H7 (cell line): ENCODE data around the gene DBT. TPM values are rescaled to one million over a fixed set of nuclear protein-coding genes. Genes with fewer than 3 reads are reported as not detected.
"Not testable (repeated sequence)": the region's sequence is repeated elsewhere in the genome, so short reads cannot be mapped to it uniquely, and the experiment has no call there.

Experiments used
- DNase-seq: peaks from one replicate; pipeline ENCODE4 v3.0.0; 2012
- H3K27me3 ChIP-seq: 2 replicates; pipeline ENCODE4 v1.6.0; 2011; ENCODE audit warnings: mild to moderate bottlenecking, low read length; ENCODE audit not compliant: control insufficient read depth, insufficient read depth
- H3K36me3 ChIP-seq: replicated peaks from 2 replicates; pipeline ENCODE4 v1.5.1; 2011; ENCODE audit warnings: low read length; ENCODE audit not compliant: control insufficient read depth, insufficient read depth
- H3K4me3 ChIP-seq: 2 replicates; pipeline ENCODE4 v1.5.1; 2011; ENCODE audit warnings: low read depth, mild to moderate bottlenecking, control low read depth, low read length, moderate library complexity; ENCODE audit not compliant: insufficient read depth
- total RNA-seq: library from RNA; depleted of rRNA; stranded (reverse); fragments of >200 nt; shearing (Covaris generic); gene quantifications from 2 replicates; pipeline ENCODE4 v1.2.3, GENCODE V29; 2014; rRNA removed

DBT gene
- total RNA-seq, result 10.6 and 13.0 TPM in 2 replicates

DNA sequence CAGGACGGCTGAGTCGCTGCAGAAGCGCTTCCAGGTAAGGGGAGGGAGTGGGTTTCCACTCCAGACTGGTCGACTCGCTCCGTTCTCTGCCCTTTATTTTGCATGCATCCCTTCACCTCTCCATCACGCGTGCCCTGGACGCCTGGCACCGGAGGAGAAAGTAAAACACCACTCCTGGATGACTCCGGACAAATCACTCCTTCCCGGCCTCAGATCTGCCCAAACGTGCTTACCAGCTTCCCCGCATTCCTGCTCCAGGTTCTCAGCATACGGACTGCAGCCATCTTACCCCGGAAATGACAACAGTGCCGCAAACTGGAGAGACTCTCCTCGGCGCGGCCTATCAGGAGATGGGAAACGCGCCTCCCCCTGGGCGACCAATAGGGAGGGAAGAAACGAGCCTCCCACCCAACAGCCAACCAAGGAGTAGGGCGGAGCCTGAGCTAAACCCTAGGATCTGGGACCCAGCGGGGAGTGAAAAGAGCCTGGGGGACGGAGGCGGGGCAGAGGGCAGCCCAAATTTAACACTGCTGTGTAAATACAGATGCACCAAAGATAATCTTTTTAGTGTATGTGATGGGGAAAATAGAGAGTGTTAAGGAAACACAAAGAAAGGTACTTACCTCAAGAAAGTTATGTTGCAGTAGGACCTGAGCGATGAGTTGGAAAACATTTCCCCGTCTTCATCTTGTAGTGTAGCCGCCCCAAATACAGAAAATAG lies at the start of gene DBT:
Gene DBT, minus strand, starts transcription at position 298 of the 721 bp plus-strand sequence. Its CDS starts 14 bp downstream, at position 284.
- Histone ChIP-seq H3K27me3 (no peaks in the 10 kb centered on the region), H3K36me3 (no peaks in the 10 kb centered on the region; the same call in 1 of the 2 replicates), H3K4me3 (peak within 1 kb of the TSS; percentile 97)
- peak; percentile 82 for DNase-seq

DNA sequence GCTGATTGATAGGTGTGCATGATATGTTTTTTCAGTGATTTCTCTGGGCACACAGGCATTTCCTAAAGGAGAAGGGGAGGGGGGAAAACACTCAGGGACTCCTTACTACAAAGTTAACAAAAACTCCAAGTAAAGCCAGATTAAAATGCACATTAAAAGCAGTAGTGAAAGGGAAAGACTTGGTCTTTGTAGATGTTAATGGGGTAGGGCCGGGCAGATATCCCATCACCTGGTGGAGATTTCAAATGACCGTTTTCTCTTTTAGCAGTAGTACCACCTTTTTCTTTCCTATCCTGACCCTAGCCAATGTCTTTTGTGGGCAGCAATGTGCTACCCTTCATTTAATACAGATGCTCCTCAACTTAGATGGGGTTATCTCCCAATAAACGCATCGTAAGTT lies 48.9 kb upstream of the DBT start:
- Histone ChIP-seq H3K4me3 (no peak overlapping the region), H3K27me3 (no peaks in the 10 kb centered on the region), H3K36me3 (no peaks in the 10 kb centered on the region)
- no peak for DNase-seq

DNA sequence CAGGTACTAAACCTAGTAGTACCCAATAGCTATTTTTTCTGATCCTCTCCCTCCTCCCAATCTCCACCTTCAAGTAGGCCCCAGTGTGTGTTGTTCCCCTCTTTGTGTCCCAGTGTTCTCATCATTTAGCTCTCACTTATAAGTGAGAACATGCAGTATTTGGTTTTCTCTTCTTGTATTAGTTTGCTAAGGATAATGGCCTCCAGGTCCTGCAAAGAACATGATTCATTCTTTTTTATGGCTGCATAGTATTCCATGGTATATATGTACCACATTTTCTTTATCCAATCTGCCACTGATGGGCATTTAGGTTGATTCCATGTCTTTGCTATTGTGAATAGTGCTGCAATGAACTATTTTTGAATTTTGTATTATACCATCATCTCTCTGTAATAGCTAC lies 47.4 kb upstream of the DBT start:
- not testable (repeated sequence) for H3K27me3 ChIP-seq, DNase-seq, H3K4me3 ChIP-seq, H3K36me3 ChIP-seq

DNA sequence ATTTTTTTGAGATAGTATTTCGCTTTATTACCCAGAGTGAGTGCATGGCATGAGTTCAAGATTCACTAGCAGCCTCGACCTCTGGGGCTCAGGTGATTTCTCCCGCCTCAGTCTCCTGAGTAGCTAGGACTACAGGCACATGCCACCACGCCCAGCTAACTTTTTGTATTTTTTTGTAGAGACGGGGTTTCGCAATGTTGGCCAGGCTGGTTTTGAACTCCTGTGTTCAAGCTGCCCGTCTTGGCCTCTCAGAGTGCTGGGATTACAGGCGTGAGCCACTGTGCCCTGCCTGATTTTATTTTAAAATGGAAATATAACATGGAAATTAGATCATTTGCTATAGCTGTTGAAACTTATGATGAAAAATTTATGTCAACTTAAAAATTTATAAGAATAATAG lies 46.5 kb upstream of the DBT start:
- Histone ChIP-seq H3K27me3 (no peaks in the 10 kb centered on the region), H3K36me3 (peaks cover 1% of the 10 kb centered on the region; the same call in 1 of the 2 replicates), H3K4me3 (no peak overlapping the region)
- no peak for DNase-seq

DNA sequence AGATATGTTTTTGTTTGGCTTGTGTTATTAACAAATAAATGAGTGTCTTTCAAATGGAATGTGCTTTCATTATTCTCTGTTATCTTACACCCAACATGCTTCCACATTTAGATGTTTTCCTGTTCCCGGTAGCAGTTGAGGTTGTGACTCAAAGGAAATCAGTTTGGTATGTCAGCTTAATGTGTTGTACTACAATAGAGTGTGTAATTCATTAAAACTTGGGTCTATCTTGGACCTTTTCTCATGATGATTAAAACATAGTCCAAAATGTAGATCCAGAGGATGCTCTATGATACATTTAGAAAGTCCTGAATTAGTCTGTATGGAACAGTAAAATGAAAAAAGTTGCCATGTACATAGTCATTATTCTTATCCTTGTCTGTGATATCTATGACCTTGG lies 43.1 kb upstream of the DBT start:
- H3K36me3 ChIP-seq, result peaks cover 1% of the 10 kb centered on the region
- DNase-seq, result no peak
- H3K4me3 ChIP-seq, result no peak overlapping the region
- H3K27me3 ChIP-seq, result no peaks in the 10 kb centered on the region

DNA sequence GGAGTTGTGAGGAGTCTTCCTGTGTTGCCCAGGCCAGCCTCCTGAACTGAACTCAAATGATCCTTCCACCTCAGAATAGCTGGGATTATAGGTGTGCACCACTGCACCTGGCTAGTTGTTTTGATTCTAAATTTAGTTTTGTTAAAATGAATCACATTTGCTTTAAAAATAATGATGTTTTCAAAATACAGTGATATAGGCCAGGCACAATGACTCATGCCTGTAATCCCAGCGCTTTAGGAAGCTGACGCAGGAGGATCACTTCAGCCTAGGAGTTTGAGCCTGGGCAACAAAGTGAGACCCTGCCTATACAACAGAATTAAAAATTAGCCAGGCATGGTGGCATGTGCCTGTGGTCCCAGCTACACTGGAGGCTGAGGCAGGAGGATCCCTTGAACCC lies 40.7 kb upstream of the DBT start:
- Histone ChIP-seq H3K4me3 (no peak overlapping the region), H3K36me3 (peaks cover 6% of the 10 kb centered on the region)

DNA sequence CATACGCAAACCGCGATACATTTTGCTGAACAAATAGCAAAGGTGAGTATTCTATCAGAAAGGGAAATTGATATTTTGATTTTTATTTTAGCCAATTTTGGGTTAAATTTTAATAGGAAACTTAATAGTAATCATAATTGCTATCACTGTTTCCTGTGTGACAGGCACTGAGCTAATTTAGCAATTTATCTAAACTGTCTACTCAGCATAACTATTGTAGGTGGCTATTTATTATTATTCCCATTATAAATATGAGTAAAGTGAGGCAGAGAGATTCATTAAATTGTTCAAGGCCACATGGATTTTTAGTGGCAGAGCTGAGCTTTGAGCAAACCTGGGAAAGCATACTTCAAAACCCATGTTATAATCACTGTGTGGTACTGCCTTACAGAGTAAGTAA lies 37.5 kb upstream of the DBT start:
- Histone ChIP-seq H3K27me3 (no peaks in the 10 kb centered on the region), H3K36me3 (peaks cover 8% of the 10 kb centered on the region), H3K4me3 (no peak overlapping the region)
- DNase-seq, result no peak

More for the DNA sequence above, 40.7 kb upstream of the DBT start:
- no peaks in the 10 kb centered on the region for H3K27me3 ChIP-seq
- no peak for DNase-seq

DNA sequence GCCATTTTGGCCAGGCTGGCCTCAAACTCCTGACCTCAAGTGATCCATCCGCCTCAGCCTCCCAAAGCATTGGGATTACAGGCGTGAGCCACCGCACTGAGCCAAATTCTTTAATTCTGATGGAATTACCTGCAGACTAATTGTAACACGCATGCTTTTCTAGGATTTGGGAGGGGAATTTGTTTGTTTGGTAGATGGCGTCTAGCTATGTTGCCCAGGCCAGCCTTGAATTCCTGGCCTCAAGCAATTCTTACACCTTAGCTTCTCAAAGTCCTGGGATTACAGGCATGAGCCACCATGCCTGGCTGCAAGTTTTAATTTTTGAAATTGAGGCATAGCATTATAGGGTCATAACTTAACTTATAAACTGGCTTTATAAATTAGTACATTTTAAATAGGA lies 35.0 kb upstream of the DBT start:
- Histone ChIP-seq H3K36me3 (peaks cover 8% of the 10 kb centered on the region), H3K4me3 (no peak overlapping the region), H3K27me3 (no peaks in the 10 kb centered on the region)
- no peak for DNase-seq

DNA sequence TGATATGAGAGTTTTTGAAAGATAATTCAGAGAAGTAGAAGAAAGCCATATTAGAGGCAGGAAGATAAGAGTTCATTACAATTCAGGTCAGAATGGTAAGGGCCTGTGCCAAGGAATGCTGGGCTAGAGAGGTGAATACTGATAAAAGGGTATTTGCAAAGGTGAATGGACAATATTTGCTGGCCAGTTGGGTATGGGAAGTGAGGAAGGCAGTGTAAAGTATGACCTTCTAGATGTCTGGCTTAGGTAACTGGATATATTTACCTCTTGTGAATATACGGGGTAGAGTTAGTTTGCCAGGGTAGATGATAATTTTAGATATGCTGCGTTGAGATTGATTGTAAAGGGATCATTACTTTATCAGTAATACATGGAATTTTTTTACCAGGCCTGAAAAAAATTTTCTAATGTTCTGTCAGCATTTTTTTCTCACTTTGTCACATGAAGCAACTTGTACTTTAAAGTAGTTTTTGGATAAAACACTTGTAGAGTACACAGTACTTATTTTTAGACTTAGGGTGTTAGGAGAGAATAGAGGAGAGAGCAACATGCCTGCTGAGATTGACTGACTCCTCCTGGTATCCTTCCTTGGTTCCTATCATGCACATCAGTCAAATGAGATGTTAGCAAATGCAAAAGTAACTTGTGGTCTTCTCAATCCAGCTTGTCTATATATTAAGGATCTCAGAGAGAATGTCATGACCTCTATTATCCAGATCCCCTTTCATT lies 30.5 kb upstream of the DBT start:
- no peak for DNase-seq
- Histone ChIP-seq H3K4me3 (no peak overlapping the region), H3K27me3 (no peaks in the 10 kb centered on the region), H3K36me3 (peaks cover 20% of the 10 kb centered on the region)

DNA sequence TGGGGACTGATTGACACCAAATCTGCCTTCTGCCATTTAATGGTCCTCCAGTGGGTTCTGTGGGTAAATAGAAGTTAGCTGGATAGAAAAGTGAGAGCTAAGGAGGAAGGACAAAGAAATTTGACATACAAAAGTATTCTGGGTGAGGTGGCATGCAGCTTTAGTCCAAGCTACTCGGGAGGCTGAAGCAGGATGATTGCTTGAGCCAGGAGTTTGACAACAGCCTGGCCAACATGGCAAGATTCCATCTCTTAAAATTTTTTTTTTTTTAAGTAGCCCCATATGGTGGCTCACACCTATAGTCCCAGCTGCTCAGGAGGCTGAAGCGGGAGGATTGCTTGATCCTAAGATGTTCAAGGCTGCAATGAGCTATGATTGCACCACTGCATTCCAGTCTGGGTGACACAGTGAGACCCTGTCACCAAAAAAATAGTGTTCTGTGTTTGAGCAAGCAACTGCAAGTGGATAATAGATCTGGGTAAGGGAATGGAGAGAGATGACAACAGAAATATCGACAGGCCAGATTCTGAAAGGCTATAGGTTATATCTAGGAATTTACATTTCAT lies 29.8 kb upstream of the DBT start:
- H3K36me3 ChIP-seq, result peaks cover 18% of the 10 kb centered on the region
- H3K4me3 ChIP-seq, result no peak overlapping the region
- H3K27me3 ChIP-seq, result no peaks in the 10 kb centered on the region
- DNase-seq, result no peak

DNA sequence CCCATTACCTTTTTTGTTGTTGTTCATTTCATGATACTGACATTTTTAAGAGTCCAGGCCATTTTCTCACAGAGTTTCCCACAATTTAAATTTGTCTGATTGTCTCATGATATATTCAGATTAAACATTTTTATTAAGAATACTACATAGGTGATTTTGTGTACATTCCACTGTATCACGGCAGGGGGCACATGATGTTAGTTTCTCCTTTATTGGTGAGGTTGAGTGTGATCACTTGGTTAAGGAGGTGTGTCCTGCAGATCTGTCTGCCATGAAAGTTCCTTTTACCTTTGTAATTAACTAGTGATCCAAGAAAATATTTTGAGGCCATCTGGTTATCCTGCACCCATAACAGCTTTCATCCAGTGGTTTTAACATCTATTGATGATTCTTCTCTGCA lies 28.2 kb upstream of the DBT start:
- Histone ChIP-seq H3K27me3 (no peaks in the 10 kb centered on the region), H3K4me3 (no peak overlapping the region), H3K36me3 (peaks cover 22% of the 10 kb centered on the region)
- DNase-seq, result no peak

DNA sequence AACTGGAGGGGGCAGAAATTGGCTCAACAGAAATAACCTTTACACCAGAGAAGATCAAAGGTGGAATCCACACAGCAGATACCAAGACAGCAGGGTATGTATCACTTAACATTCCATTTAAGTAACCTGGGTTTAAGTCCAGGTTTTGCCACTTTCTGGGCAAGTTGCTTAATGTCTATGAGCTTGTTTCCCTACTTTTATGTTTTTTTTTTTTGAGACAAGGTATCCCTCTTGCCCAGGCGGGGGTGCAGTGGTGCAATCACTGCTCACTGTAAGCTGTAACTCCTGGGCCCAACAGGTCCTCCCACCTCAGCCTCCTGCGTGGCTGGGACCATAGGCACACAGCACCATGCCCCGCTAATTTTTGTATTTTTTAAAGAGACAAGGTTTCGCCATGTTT lies 18.6 kb upstream of the DBT start:
- peaks cover 16% of the 10 kb centered on the region for H3K36me3 ChIP-seq
- no peak for DNase-seq
- no peaks in the 10 kb centered on the region; the same call in 1 of the 2 replicates for H3K27me3 ChIP-seq
- H3K4me3 ChIP-seq, result no peak overlapping the region

DNA sequence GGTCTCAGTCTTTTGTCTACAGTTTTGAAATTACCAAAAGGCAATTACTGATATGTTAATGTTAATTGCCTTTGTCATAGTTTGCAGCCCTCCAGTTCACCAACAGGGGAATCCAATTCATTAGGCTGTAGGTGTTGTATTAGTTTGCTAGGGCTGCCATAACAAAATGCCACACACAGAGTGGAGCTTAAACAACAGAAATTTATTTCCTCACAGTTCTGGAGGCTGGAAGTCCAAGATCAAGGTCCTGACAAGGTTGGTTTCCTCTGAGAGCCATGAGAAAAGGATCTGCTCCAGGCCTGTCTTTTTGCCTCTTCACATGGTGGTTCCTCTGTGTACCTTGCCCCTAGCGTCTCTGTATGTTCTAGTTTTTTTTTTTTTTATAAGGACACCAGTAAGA lies 17.6 kb upstream of the DBT start:
- DNase-seq, result no peak
- peaks cover 16% of the 10 kb centered on the region for H3K36me3 ChIP-seq
- H3K27me3 ChIP-seq, result no peaks in the 10 kb centered on the region; the same call in 1 of the 2 replicates
- H3K4me3 ChIP-seq, result no peak overlapping the region

DNA sequence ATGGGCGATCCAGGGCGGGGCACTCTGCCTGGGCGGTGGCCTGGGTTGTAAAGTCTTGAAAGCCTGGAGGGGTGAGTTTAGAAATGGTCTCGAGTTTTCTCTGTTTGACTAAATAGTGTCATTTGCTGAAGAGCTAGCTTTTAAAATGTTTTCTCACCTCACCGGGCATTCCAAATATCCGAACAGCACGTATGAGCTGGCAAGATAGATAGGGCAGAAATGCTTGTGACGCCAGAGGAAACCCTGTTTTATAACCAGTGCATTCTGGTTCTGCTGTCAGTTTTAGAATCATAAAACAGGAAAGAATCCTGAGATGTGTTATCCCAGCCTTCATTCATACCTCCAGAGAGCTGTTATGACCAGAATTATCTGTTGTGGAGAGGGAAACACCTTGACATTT lies 17.1 kb upstream of the DBT start:
- Histone ChIP-seq H3K27me3 (no peaks in the 10 kb centered on the region; the same call in 1 of the 2 replicates), H3K4me3 (peak overlapping the region; percentile 99), H3K36me3 (peaks cover 14% of the 10 kb centered on the region)
- DNase-seq, result no peak
